ENCODE data around the gene SBF2. TPM values are rescaled to one million over a fixed set of nuclear protein-coding genes. Genes with fewer than 3 reads are reported as not detected.
"Not testable (repeated sequence)": the region's sequence is repeated elsewhere in the genome, so short reads cannot be mapped to it uniquely, and the experiment has no call there.

Gene SBF2
- total RNA-seq, 2 experiments from 2014 or later: 14.2 to 15.2 TPM

DNA sequence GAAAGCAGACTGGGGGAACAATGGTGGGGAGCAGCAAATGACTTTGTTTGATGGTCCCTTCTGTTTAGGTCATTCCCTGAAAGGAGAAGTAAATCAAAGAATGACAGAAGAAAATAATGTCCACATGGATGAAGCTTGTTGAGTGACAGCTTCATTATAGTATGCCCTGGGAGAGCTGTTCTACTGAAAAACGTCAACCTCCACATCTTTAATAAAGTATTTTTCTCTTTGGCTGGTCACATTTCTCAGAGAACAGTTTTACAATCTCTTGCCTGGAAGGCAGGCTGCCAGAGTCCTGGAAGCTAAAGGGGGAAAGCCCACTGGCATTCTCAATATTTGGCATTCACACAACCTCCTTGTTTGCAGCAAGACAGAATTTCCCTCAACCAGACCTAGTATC, 342.2 kb downstream of the SBF2 start:
- TF ChIP-seq, protein P1, sequence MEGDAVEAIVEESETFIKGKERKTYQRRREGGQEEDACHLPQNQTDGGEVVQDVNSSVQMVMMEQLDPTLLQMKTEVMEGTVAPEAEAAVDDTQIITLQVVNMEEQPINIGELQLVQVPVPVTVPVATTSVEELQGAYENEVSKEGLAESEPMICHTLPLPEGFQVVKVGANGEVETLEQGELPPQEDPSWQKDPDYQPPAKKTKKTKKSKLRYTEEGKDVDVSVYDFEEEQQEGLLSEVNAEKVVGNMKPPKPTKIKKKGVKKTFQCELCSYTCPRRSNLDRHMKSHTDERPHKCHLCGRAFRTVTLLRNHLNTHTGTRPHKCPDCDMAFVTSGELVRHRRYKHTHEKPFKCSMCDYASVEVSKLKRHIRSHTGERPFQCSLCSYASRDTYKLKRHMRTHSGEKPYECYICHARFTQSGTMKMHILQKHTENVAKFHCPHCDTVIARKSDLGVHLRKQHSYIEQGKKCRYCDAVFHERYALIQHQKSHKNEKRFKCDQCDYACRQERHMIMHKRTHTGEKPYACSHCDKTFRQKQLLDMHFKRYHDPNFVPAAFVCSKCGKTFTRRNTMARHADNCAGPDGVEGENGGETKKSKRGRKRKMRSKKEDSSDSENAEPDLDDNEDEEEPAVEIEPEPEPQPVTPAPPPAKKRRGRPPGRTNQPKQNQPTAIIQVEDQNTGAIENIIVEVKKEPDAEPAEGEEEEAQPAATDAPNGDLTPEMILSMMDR (IDR thresholded peaks at IDR 0.05): no peak
- Mint-ChIP-seq H3K27ac (no peak overlapping the region), H3K4me3 (no peak overlapping the region), H3K9me3 (no peaks in the 10 kb centered on the region), H3K27me3 (no peaks in the 10 kb centered on the region), H3K4me1 (ENCODE audit: low read depth) (no peaks in the 10 kb centered on the region), H3K36me3 (ENCODE audit: low read depth) (peaks cover 7% of the 10 kb centered on the region)
- ChIA-PET CTCF (no interaction called here), POLR2A (no interaction called here)
- Histone ChIP-seq H3K4me1 (ENCODE audit: insufficient read depth, low read length) (no peaks in the 10 kb centered on the region), H3K9me3 (ENCODE audit: control insufficient read depth in 1 of 2, insufficient read depth in 1 of 2, low read length in 2 of 2) (no peaks in the 10 kb centered on the region), H3K36me3 (ENCODE audit: insufficient read depth, low read length) (no peaks in the 10 kb centered on the region), H3K4me3 (ENCODE audit: low read length) (no peak overlapping the region), H3K27me3 (ENCODE audit: control insufficient read depth in 1 of 2, insufficient read depth in 2 of 2, low read length in 2 of 2) (no peaks in the 10 kb centered on the region), H3K27ac (ENCODE audit: low read depth in 1 of 2, low read length in 2 of 2) (no peak overlapping the region)
- DNase-seq: no peak
- intact Hi-C loops (cut with DNase I, micrococcal nuclease): no loop called here
- no peak for ATAC-seq (ENCODE audit: poor library complexity)

DNA sequence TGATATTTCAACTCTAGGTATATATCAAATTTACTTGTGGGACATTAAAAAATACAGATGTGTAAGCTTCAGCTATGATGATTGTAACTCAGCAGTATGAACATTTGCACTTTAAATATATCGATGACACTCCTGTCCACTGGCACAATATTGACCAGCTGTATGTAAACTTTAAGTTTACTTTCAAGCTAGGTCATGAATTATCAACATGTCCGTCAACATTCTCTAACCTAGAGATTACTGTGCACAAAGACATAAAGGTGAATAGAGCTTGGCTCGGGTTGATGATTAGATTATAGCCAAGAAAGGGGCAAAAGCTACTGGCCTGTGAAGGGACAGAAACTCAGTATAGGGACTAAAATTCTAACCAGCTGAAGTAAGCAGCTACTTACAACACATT, 343.6 kb downstream of the SBF2 start:
- no peaks in the 10 kb centered on the region for H3K36me3 ChIP-seq (ENCODE audit: insufficient read depth, low read length)
- CTCF ChIA-PET: no interaction called here
- H3K27ac ChIP-seq (ENCODE audit: low read depth in 1 of 2, low read length in 2 of 2): no peak overlapping the region
- Mint-ChIP-seq H3K27ac (no peak overlapping the region), H3K27me3 (no peaks in the 10 kb centered on the region), H3K4me1 (ENCODE audit: low read depth) (no peaks in the 10 kb centered on the region), H3K4me3 (no peak overlapping the region), H3K9me3 (no peaks in the 10 kb centered on the region), H3K36me3 (ENCODE audit: low read depth) (no peaks in the 10 kb centered on the region)
- intact Hi-C loops (cut with DNase I, micrococcal nuclease): no loop called here
- no peak for DNase-seq
- POLR2A ChIA-PET: no interaction called here
- TF ChIP-seq, protein P1 (IDR thresholded peaks at IDR 0.05): no peak
- H3K27me3 ChIP-seq (ENCODE audit: control insufficient read depth in 1 of 2, insufficient read depth in 2 of 2, low read length in 2 of 2): no peaks in the 10 kb centered on the region
- H3K4me3 ChIP-seq (ENCODE audit: low read length): no peak overlapping the region
- ATAC-seq (ENCODE audit: poor library complexity): no peak
- H3K4me1 ChIP-seq (ENCODE audit: insufficient read depth, low read length): no peaks in the 10 kb centered on the region
- peaks cover 0 to 5% of the 10 kb centered on the region in 2 experiments for H3K9me3 ChIP-seq (ENCODE audit: control insufficient read depth in 1 of 2, insufficient read depth in 1 of 2, low read length in 2 of 2)

DNA sequence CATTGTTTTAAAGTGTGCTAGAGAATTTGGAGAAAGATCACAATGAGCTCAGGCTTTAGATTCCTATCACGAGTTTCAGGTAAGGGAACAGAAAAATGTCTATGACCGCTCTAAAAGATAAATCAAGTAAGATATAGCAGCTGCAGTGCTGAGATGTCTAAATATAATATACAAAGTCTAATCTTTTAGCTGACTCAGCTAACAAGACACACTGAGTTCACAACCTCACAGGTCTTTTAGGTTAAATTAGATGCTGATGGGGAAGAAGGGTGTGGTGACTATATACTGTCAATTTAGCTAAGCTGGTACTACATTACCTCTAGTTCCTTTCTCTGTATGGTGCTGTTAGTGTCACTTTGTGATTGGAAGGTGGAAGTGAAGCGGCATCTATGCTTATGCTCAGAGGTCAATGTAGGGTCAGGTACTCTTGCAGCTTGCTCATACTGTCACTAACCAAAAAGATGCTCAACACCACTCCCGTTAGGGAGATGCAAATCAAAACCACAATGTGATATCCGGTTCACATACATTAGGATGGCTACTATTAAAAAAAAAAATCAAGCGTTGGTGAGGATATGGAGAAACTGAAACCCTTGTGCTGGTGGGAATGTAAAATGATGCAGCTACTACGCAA, 346.7 kb downstream of the SBF2 start:
- ChIA-PET POLR2A (no interaction called here), CTCF (no interaction called here)
- ATAC-seq (ENCODE audit: poor library complexity): no peak
- Histone ChIP-seq H3K4me3 (ENCODE audit: low read length) (no peak overlapping the region), H3K27ac (ENCODE audit: low read depth in 1 of 2, low read length in 2 of 2) (no peak overlapping the region), H3K27me3 (ENCODE audit: control insufficient read depth in 1 of 2, insufficient read depth in 2 of 2, low read length in 2 of 2) (no peaks in the 10 kb centered on the region), H3K36me3 (ENCODE audit: insufficient read depth, low read length) (no peaks in the 10 kb centered on the region), H3K9me3 (ENCODE audit: control insufficient read depth in 1 of 2, insufficient read depth in 1 of 2, low read length in 2 of 2) (peaks cover 0 to 5% of the 10 kb centered on the region in 2 experiments), H3K4me1 (ENCODE audit: insufficient read depth, low read length) (no peaks in the 10 kb centered on the region)
- no peaks in the 10 kb centered on the region for H3K27me3 Mint-ChIP-seq
- no peak overlapping the region for H3K4me3 Mint-ChIP-seq
- no peaks in the 10 kb centered on the region for H3K9me3 Mint-ChIP-seq
- H3K36me3 Mint-ChIP-seq (ENCODE audit: low read depth): peaks cover 4% of the 10 kb centered on the region
- no peaks in the 10 kb centered on the region for H3K4me1 Mint-ChIP-seq (ENCODE audit: low read depth)
- TF ChIP-seq, protein P1 (IDR thresholded peaks at IDR 0.05): no peak
- intact Hi-C loops (cut with DNase I, micrococcal nuclease): no loop called here
- peak in 1 of 14 experiments; percentile 2 for DNase-seq
- no peak overlapping the region for H3K27ac Mint-ChIP-seq

DNA sequence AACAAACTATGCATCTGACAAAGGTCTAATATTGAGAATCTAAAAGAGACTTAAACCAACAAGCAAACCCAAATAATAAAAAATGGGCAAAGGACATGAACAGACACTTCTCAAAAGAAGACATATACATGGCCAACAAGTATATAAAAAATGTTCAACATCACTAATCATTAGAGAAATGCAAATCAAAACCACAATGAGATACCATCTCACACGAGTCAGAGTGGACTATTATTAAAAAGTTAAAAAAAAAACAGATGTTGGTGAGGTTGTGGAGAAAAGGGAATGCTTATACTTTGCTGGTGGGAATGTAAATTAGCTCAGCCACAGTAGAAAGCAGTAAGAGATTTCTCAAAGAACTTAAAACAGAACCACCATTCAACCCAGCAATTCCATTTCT, 348.3 kb downstream of the SBF2 start:
- H3K9me3 ChIP-seq (ENCODE audit: control insufficient read depth in 1 of 2, insufficient read depth in 1 of 2, low read length in 2 of 2); H3K4me1 Mint-ChIP-seq (ENCODE audit: low read depth); H3K36me3 Mint-ChIP-seq (ENCODE audit: low read depth); intact Hi-C loops (cut with DNase I, micrococcal nuclease); H3K9me3 Mint-ChIP-seq; H3K27ac Mint-ChIP-seq; H3K27me3 Mint-ChIP-seq; CTCF ChIA-PET; H3K27ac ChIP-seq (ENCODE audit: low read depth in 1 of 2, low read length in 2 of 2); H3K4me3 Mint-ChIP-seq; POLR2A ChIA-PET; H3K4me3 ChIP-seq (ENCODE audit: low read length); H3K4me1 ChIP-seq (ENCODE audit: insufficient read depth, low read length); ATAC-seq (ENCODE audit: poor library complexity); H3K27me3 ChIP-seq (ENCODE audit: control insufficient read depth in 1 of 2, insufficient read depth in 2 of 2, low read length in 2 of 2); H3K36me3 ChIP-seq (ENCODE audit: insufficient read depth, low read length); DNase-seq: not testable (repeated sequence)
